Stimulated activated CD8-positive, alpha-beta memory T cell treated with anti-CD3 and anti-CD28 coated beads, Interleukin-15, amount 100 ng/mL, for 48 hours (primary cell): ENCODE data around the gene ALKBH4.
"Not testable (repeated sequence)": the region's sequence is repeated elsewhere in the genome, so short reads cannot be mapped to it uniquely, and the experiment has no call there.

ENCODE experiments used
- DNase-seq, 2 donors: peaks; one replicate each; pipeline ENCODE4 v3.0.0-alpha.2; 2020; ENCODE audit warnings: low read depth in 2 of 2

ALKBH4 gene

GRCh38 chr7:102429141-102429899, 35.3 kb downstream of the ALKBH4 start:
- DNase-seq, result no peak

- no peak for DNase-seq
These were observed 37.7 kb downstream of the ALKBH4 start for GRCh38 chr7:102427019-102427405.

- peak; percentile 70 to 73 for DNase-seq
These were observed 38.2 kb downstream of the ALKBH4 start for GRCh38 chr7:102426268-102427018.

GRCh38 chr7:102425639-102426267, 38.9 kb downstream of the ALKBH4 start:
- peak; percentile 75 to 79 for DNase-seq

- DNase-seq, result no peak
These were observed 39.9 kb downstream of the ALKBH4 start for GRCh38 chr7:102424787-102425218.

GRCh38 chr7:102424129-102424551, 40.5 kb downstream of the ALKBH4 start:
- no peak for DNase-seq

GRCh38 chr7:102421706-102422240, 42.9 kb downstream of the ALKBH4 start:
- DNase-seq, result no peak

- no peak for DNase-seq
These were observed 46.1 kb downstream of the ALKBH4 start for GRCh38 chr7:102418592-102418991.

GRCh38 chr7:102417105-102417504, 47.6 kb downstream of the ALKBH4 start:
- no peak for DNase-seq

GRCh38 chr7:102416406-102416805, 48.3 kb downstream of the ALKBH4 start:
- DNase-seq, result no peak

- peak; percentile 63 to 65 for DNase-seq
These were observed 48.9 kb downstream of the ALKBH4 start for GRCh38 chr7:102415685-102416225.

GRCh38 chr7:102413611-102414010, 51.1 kb downstream of the ALKBH4 start:
- DNase-seq, result no peak

- no peak for DNase-seq
These were observed 51.6 kb downstream of the ALKBH4 start for GRCh38 chr7:102413091-102413490.

- no peak for DNase-seq
These were observed 52.1 kb downstream of the ALKBH4 start for GRCh38 chr7:102412548-102412947.

GRCh38 chr7:102410918-102411317, 53.7 kb downstream of the ALKBH4 start:
- DNase-seq, result no peak

GRCh38 chr7:102410123-102410522, 54.5 kb downstream of the ALKBH4 start:
- no peak for DNase-seq

GRCh38 chr7:102409340-102409739, 55.3 kb downstream of the ALKBH4 start:
- no peak for DNase-seq

- DNase-seq, result not testable (repeated sequence)
These were observed 56.1 kb downstream of the ALKBH4 start for GRCh38 chr7:102408530-102408929.

- DNase-seq, result no peak
These were observed 56.8 kb downstream of the ALKBH4 start for GRCh38 chr7:102407910-102408309.
